ENCODE measurements around the gene ZNF519. TPM values are rescaled to one million over a fixed set of nuclear protein-coding genes. Genes with fewer than 3 reads are reported as not detected.

The ZNF519 gene
- total RNA-seq, 2 donors from 2014 or later, result 3.2 to 4.8 TPM

DNA sequence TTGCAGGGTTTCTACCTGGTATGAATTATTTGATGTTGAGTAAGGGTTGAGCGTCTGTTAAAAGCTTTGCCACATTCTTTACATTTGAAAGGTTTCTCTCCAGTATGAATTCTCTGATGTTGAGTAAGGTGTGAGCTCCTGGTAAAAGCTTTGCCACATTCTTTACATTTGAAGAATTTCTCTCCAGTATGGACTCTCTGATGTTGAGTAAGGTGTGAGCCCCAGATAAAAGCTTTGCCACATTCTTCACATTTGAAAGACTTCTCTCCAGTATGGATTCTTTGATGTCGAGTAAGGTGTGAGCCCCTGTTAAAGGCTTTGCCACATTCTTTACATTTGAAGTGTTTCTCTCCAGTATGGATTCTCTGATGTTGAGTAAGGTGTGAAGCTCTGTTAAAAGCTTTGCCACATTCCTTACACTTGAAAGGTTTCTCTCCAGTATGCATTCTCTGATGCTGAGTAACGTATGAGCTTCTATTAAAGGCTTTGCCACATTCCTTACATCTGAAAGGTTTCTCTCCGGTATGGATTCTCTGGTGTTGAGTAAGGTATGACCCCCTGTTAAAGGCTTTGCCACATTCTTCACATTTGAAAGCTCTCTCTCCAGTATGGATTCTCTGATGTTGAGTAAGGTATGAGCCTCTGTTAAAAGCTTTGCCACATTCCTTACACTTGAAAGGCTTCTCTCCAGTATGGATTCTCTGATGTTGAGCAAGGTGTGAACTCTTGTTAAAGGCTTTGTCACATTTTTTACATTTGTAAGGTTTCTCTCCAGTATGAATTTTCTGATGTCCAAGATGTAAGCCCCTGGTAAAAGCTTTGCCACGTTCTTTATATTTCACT, 27.1 kb downstream of the ZNF519 start:
- intact Hi-C loops (cut with DNase I), result no loop called here

DNA sequence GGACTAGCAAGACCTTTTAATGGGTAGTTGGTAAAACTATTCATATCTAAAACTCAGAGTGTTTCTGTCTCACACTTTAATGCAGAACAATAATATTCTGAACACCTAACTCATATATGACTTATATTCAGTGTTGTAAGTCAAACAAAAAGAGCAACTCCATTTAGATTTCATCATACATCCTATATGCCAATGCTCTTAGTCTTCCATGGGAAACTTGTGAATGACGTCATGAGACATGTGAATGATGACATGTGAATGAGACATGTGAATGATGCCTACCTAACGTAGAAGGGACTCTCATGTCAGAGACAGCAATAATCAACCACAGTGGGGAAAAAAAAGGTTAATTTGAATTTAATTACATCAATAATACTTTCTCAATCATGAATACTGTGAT, 28.0 kb downstream of the ZNF519 start:
- no peak for ATAC-seq
- intact Hi-C loops (cut with DNase I), result no loop called here
- no peak for DNase-seq

More for the DNA sequence above, 27.1 kb downstream of the ZNF519 start:
- no peak for ATAC-seq
- no peak for DNase-seq

DNA sequence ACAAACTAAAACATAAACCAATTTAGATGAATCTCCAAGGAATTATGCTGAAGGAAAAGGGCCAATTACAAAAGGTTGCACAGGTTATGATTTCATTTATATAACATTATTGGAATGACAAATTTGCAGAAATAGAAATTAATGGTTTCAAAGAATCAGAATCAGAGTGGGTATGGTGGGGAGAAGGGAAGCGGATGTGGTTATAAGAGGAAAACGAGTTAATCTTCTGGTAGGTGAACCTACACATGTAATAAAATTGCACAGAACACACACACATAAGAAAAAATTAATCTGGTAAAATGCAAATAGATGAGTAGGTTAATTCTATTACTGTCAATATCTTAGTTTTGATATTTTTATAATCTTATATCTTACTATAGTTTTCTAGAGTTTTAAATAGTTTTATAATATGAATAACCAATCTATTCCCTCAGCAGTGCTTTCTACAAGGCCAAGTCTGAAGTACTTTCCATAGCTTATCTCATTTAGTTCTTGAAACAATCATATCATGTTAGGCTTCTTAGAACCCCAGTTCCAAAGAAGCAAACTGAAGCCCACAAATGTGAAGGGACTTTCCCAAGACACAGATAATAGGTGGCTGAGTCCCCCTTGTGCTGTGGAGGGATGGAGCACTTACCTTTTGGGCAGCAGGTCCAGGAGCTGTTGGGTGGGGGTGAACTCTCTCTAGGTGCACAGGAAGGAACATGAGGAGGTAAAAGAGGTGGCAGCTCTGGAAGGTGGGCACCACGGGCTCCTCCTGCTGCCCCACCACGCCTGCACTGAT, 31.5 kb downstream of the ZNF519 start:
- ATAC-seq, result no peak
- DNase-seq, result no peak
- intact Hi-C loops (cut with DNase I), result no loop called here

DNA sequence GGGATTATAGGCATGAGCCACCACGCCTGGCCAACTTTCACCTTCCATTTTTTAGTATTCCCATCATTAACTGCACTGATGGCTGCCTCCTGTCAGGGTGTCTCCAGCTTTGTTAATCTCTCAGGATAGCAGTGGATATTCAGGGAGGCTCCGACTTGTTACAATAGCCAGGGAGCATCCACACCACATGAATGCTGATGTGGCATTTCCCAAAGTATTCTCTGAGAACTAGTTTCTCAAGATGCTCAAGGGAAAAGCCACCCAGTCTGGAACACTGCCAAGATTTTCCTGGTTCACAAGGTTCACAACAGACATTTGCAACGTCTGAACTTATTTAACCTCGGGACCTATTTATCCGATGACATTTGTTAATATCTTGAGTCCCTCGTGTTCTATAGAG, 33.8 kb downstream of the ZNF519 start:
- ATAC-seq, result no peak
- intact Hi-C loops (cut with DNase I), result no loop called here
- DNase-seq, result no peak

DNA sequence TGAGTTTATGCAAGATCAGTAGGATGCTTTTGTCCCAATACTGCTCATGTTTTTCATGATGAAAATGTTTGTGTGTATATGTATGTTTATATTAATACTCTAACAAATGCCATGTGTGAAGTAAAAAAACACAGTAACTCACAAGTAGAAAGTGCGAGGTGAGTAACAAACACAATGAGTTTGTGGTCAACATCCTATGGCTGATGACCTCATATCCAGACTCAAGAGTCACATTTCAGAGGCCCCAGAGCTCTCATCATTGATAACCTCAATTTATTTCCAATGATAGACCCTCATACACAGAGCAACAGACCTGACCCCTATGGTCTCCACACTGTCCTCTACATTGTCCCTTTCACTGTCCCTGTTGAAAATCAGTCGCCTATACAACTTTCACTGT, 34.5 kb downstream of the ZNF519 start:
- intact Hi-C loops (cut with DNase I), result no loop called here
- ATAC-seq (no peak), DNase-seq (no peak)

DNA sequence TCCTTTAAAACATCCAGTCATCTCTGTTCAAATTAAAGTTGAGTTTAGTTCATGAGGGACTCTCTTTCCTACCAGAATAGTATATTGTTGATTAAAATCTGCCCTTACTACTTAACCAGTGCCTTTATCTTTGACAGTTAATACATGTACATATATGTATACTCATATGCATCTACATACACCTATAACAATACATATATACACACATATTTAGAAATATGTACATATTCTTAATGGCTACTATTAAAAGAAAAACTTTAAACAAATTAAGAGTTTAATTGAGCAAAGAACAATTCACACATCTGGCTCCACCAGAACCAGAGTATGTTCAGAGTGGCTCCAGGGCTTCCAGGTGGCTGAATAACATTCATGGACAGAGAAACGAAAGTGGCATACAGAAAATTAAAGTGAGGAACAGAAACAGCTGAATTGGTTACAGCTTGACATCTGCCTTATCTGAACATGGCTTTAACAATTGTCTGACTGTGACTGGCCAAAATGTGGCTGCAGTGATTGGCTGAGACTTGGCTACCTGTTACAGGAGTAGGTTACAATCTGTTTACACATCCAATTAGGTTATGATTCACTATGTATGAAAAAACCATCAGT, 38.8 kb downstream of the ZNF519 start:
- intact Hi-C loops (cut with DNase I), result no loop called here
- ATAC-seq, result no peak
- DNase-seq, result no peak

DNA sequence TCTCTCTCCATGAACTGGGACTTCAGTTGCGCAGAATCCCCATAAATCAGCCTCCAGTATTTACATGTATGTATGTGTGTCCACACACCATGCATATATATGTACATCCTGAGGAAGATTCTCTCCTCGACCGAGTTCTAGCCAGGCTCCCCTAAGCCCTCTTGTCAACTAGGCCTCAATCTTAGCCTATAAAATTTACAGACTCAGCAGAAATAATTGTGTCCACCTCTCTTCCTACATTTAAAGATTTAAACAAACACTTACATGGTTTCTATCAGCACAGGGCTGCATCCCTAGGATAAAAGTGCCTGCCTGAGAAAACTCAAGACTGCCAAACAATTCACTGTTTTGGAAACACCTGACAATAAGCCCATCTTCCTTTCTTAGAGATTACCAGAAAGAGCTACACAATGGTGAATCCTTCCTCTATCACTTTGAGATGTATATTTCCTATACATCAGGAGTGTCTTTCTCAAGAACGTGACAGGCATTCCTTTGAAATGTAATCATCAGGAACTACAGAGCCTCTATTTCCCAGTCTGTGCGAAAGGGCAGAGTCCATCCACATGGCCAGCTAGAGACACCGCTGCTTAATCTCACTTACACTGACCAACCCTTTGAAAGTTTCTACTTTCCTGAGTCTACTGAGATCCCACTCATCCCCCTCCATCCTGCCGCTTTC, 39.5 kb downstream of the ZNF519 start:
- ATAC-seq, result no peak
- DNase-seq, result no peak
- intact Hi-C loops (cut with DNase I), result no loop called here

DNA sequence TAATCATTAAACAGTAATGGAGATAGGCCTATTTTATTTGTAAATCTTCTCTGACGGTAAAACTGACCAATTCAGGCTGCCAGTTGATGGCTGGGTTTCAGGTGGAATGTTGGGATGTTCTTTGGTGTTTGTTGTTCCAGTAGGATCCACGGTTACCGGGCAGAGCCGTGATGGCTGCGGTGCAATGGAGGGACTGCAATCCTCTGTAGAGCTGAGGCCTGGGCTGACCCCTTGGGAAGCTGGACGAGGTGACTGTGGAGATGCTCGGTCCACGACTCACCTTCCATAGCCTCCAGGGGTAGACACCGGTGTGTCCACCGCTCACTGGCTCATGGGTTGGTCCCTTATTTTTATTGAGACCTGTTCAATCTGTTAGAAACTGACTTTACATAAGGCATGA, 42.5 kb downstream of the ZNF519 start:
- no peak for ATAC-seq
- intact Hi-C loops (cut with DNase I), result loop anchor here in 1 of 2 donors (5.0 kb wide), 1 partner anchor 257 kb away; no protein-coding TSS in a partner anchor
- DNase-seq, result no peak

DNA sequence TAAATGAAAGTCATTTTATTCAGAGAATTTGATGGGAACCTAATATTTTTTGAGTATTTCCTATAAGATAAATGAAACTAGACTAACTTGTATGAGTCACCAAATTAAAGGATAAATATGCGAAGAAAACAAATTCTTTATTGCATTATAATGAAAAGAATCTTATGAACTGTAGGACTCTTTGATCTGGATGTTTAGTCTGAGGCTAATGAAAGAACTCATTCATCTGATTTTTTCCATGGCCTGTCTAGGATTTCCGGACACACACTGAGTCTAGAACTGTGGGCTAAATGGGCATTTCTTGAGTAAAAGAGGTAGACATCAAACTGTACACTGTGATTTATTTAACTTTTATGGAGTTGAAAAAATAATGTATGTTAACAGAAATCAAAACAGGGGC, 43.0 kb downstream of the ZNF519 start:
- no peak for ATAC-seq
- intact Hi-C loops (cut with DNase I), result loop anchor here in 1 of 2 donors (5.0 kb wide), 1 partner anchor 257 kb away; no protein-coding TSS in a partner anchor
- no peak for DNase-seq

DNA sequence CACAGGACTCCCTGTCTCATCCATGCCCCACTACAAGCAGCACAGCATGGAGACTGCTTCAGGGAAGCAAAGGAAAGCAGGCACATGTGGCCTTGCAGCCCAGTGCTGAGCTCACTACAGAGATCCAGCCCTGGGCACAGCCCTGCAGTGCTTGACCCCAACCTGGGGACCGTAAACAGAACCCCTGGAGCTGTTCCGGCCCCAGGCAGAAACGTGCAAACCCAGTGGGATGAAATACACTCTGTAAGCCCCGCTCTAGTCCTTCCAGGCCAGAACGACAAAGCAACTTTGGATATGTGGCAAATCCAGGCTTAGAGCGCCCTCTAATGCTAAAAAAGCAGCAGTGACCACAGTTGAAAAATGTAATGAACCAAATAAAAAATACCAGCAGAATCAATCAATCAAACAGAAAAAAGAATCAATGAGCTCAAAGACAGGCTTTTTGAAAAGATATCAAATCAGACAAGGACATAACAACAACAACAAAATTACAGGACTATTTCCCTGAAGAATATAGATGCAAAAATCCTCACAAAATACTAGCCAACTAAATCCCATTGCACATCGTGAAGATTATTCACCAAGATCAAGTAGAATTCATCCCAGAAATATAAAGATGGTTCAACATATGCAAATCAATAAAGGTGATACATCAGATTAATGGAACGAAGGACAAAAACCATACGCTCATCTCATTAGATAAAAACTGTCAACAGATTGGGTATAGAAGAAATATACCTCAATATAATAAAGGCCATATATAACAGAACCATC, 45.6 kb downstream of the ZNF519 start:
- intact Hi-C loops (cut with DNase I), result loop anchor here (2.0 to 5.0 kb wide), 2 partner anchors 254 to 262 kb away; partner anchors contain the start of gene MC5R (in 1 of the 2)
- ATAC-seq (peak in 1 of 2 donors; percentile 56), DNase-seq (no peak)

DNA sequence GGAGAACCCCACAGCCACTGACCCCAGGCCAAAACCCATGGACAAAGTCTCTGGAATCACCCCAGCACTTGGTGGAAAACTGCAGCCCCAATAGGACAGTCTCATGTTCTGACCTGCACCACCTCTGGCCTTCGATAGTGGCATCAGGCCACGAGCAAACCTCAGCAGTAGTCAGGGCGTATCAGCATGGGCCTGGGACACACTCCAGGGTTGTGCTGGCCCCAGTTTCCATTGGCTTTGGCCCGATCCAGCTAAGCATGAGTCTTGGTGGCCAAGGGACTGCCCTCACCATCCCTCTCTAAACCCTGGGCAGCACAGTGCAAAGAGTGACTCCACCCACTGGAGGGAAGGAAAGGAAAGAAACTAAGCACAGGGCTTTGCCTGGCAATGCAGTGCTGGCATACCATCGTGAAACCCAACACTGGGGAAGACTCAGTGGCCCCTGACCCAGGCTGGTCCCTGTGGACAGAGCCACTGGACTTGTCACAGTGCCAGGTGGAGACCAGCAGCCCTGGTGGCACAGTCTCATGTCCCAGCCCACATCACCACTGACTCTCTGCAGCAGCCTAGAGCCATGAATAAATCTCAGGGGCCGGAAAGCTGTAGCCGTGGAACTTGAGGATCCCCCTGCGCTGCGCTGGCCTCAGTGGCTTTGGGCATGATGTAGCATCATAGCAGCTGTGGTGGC, 46.3 kb downstream of the ZNF519 start:
- DNase-seq, result no peak
- ATAC-seq, result no peak
- intact Hi-C loops (cut with DNase I), result loop anchor here (2.0 to 5.0 kb wide), 2 partner anchors 254 to 261 kb away; partner anchors contain the start of gene MC5R (in 1 of the 2)

DNA sequence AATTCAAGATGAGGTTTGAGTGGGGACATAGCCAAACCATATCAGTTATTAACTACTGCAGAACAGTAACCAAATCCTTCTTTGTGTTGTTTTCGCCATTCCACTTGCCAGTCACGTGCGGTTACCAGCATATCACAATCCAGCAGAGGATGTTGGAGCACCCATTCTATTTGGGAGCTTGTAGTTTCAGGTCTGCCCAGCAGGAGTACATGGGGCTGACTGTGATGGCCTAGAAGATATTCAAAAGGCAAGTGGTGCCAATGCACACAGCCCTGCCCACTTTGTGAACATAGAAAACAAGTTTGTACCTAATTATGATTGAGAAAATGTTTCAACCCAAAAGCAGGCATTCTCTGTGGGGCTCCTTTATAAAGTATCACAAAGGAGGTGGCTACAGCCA, 57.0 kb downstream of the ZNF519 start:
- no peak for ATAC-seq
- intact Hi-C loops (cut with DNase I), result no loop called here
- DNase-seq, result no peak

DNA sequence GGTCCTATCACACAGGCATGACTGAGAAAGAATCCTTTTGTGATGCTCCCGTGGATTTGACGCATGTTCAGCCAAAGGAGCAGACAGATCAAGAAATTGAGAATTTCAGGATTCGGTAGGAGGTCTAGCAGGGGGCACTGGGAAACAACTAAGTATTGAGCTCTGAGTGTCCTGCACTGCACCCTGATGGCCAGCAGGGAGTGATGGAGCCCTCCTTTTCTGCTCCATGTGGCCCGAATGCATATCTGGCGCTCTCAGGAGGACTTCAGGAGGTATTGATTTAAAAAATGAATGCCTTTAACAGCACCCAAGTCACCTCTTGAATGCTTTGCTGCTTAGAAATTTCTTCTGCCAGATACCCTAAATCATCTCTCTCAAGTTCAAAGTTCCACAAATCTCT, 58.0 kb downstream of the ZNF519 start:
- intact Hi-C loops (cut with DNase I), result no loop called here
- ATAC-seq, result no peak

DNA sequence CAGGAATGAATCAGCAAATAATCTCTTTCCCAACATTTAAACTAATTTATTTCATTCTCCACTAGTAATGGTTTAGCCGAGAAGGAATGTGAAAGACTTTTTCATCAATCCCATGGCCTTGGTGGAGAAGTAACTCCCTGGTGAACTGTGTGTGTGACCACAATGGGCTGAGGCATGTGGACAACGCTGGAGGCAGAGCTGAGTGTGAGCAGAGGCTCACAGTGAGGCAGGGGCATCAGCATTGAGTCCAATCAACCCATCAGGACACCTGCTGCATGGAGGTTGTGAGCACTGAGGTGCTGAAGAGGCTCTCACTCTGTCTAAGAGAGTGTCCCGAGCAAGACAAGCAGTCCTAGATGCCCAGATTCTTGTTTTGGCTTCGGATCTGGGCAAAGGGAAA, 78.6 kb downstream of the ZNF519 start:
- intact Hi-C loops (cut with DNase I), result no loop called here
- DNase-seq, result no peak
- no peak for ATAC-seq

More for the DNA sequence above, 58.0 kb downstream of the ZNF519 start:
- no peak for DNase-seq

Data from left cardiac atrium (tissue), 4 donors.